ENCODE results near the gene METTL13.

METTL13 gene, protein sequence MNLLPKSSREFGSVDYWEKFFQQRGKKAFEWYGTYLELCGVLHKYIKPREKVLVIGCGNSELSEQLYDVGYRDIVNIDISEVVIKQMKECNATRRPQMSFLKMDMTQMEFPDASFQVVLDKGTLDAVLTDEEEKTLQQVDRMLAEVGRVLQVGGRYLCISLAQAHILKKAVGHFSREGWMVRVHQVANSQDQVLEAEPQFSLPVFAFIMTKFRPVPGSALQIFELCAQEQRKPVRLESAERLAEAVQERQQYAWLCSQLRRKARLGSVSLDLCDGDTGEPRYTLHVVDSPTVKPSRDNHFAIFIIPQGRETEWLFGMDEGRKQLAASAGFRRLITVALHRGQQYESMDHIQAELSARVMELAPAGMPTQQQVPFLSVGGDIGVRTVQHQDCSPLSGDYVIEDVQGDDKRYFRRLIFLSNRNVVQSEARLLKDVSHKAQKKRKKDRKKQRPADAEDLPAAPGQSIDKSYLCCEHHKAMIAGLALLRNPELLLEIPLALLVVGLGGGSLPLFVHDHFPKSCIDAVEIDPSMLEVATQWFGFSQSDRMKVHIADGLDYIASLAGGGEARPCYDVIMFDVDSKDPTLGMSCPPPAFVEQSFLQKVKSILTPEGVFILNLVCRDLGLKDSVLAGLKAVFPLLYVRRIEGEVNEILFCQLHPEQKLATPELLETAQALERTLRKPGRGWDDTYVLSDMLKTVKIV

GRCh38 chr1:171781176-171781875 lies at the start of gene METTL13:
Gene METTL13, plus strand, starts transcription at chr1:171781660. Its CDS starts 308 bp downstream, at chr1:171781968.
- DNase-seq, result peak; percentile 98

DNA sequence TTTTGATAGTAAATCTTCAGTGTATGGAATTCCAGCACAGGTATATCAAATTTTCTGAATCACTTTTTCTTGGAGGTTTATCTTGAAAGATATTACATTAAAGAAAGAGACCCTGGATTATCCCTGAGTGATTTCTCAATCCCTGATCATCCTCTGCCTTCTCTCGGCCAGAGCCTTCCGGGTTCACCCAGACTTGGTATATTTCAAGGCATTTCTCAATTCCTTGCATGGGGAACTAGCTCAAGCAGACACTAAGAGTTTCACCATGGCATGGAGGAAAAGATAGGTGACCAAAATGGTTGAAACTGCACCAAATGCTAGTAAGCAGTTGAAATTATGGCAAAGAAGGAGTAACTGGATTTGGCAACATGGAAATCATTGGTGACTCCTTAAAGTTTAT lies 45.3 kb upstream of the METTL13 start:
- DNase-seq, result no peak

DNA sequence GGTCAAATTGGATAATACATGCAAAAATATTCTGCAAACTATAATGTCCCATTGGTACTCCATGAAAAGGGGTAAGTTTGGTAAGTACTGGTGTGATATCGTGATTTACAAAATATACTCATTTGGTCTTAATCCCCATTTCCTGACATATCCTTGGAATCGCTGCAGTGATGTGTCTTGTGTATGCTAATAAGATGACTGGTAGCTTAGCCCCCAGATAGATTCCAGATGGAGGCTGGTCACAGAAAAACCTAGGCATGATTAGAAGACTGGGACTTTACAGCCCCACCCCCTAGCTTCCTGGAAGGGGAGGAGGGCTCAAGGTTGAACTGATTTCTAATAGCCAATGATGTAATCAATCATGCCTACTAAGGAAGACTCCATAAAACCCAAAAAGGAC lies 42.5 kb upstream of the METTL13 start:
- DNase-seq, result no peak

DNA sequence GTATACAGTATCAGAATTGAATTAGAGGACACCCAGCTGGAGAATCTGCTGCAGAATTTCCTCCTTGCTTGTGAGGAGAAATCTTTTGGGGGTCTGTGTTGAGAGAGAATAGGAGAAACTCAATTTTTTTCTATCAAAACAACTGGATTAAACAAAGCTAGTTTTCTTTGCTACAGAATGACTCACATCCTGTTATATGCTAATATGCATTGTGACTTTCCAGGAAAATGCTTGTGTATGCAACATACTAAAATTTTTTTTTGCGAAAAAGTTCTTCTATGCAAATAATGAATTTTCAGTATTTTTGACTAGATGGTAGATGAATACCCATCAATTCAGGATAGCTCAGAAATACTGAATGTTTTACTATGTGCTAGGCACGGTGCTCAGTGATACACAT lies 41.8 kb upstream of the METTL13 start:
- no peak for DNase-seq

DNA sequence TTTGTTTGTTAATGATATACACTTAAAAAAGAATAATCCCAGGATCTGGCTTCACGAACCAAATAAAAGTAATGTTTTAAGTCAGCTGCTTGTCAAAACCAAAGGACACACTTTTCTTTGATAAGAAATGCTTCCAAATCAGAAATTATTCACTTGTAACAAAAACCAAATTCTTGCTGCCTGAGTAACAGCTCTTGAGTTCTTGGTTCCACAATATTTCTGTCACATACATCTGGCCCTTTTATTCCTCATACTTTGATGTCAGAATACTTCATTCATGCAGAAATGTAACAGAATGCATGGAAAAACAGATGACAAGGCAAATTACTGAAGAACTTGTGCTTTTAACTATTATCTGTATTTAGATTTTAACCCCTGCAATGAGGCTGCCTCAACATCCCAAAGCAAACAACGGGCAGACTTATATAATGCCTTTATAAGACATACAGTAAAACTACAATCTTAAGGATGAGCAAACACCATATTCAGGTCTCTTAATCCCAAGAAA lies 41.0 kb upstream of the METTL13 start:
- no peak for DNase-seq

GRCh38 chr1:171740987-171741871 lies 40.2 kb upstream of the METTL13 start:
- peak; percentile 35 to 65 for DNase-seq

GRCh38 chr1:171741872-171742576 lies 39.4 kb upstream of the METTL13 start, which contains the start of gene VAMP4:
Gene VAMP4, minus strand, starts transcription at chr1:171742065. Its CDS starts 3,651 bp downstream, at chr1:171738414.
- DNase-seq, result peak; percentile 75 to 79

DNA sequence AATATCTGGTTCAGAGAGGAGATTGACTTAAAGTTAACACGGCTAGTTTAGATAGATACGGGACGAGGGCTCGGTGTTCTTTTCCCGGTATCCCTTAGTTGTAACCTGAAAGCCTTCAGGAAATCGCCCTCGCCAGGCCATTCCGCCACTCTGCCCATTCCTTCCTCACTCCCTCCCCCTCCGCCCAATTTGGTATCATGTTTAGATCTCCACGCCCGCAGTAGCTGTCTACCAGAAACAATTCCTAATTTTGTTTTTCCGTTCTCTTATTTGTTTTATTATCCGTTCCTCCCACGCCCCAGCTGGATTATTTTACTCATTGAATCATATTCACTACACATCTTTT lies 38.9 kb upstream of the METTL13 start:
- DNase-seq, result peak in 1 of 2 experiments; percentile 70

- DNase-seq, result no peak
Measured at GRCh38 chr1:171743081-171743870, 38.2 kb upstream of the METTL13 start.

- DNase-seq, result no peak
Measured at GRCh38 chr1:171744986-171745385, 36.5 kb upstream of the METTL13 start.

DNA sequence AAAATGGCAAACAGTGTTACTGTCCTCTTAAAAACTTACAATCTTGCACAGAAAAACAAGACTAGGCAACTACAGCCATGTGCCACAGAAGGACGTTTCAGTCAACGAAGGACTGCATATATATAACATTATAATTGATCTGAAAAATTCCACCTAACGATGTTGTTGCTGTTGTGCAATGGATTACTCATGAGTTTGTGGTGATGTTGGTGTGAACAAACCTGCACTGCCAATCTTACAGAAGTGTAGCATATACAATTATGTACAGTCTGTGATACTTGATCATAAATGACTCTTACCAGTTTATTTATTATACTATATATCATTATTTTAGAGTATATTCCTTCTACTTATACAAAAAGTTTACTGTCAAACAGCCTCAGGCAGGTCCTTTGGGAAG lies 32.8 kb upstream of the METTL13 start:
- DNase-seq, result no peak

- no peak for DNase-seq
Measured at GRCh38 chr1:171751221-171751620, 30.2 kb upstream of the METTL13 start.

- no peak for DNase-seq
Measured at GRCh38 chr1:171753182-171753581, 28.3 kb upstream of the METTL13 start.

DNA sequence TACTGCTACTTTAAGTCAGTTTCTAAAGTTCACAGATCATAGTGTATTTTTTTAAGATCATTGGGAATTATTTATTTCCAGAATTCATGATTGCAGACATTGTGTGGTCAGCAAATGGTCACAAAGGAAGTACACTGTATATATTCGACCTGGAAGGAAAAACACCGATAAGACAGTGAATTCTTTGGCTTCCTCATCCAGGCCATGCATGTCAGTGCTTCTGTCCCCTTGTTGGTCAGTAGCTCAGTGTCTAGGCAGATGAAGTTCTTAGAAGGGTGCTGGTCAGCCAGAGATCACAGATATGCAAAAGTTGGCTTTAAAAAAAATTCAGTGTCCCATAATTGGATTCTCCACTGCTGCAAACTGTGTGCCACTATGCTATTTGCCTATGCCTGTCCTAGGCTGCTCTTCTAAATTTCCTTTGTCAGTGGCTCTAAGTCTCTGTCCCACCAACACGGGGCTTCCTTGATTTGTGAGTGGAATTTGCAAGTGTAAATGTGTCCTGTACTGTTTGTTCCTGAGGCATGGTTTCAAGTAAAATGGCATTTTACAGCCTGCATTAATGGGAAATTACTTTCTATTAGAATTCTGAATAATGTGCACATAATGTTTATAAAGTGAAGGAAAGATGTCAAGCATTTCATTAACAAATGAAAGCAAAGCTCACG lies 27.6 kb upstream of the METTL13 start:
- no peak for DNase-seq

DNA sequence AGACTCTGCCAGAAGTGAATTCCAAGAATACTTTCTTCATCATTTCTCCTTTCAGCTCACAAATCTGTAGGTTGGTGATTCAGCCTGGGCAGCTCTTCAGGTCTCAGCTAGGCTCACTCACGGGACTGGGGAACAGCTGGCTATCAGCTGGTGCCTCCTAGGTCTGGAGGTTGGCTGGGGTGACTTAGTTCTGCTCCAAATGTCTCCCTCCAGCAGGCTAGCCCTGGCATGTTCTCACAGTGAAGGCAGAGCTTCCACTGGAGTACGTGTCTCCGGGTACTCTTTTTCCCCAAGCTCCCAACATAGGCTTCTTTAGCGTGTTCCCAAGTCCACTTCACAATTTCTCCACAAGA lies 27.1 kb upstream of the METTL13 start:
- no peak for DNase-seq

GRCh38 chr1:171754971-171755370 lies 26.5 kb upstream of the METTL13 start:
- no peak for DNase-seq

DNA sequence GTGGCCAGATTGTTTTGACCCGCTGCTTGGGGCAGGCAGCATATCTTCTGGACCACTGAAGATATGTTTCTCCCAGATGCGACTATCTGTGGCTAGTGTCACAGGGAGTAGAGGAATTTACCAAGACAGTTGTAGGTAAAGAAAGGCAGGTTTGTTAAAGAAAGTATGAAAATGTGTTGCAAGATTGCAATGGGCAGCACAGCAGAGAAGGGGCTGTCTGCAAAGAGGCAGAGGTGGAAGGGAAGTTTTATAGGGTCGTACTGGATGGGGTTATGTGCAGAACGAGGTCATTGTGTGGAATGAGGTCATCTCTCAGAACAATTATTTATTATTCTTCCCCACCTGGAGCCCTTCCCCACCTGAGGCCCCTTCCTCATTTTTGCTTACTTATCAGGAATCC lies 24.6 kb upstream of the METTL13 start:
- DNase-seq, result no peak

- DNase-seq, result no peak
Measured at GRCh38 chr1:171758011-171758410, 23.4 kb upstream of the METTL13 start.

DNA sequence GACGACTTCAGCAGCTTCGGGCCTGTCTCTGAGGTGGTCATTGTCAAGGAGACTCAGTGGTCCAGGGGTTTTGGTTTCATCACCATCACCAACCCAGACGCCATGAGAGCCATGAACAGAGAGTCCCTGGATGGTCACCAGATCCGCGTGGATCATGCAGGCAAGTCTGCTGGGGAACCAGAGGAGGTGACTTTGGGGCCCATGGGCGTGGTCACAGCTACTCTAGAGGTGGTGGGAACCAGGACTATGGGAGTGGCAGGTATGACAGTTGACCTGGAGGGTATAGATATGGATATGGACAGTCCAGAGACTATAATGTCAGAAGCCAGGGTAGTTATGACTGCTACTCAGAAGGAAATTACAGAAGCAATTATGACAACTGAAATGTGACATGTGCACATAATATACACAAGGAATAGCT lies 19.3 kb upstream of the METTL13 start:
- no peak for DNase-seq

GRCh38 chr1:171763764-171764163 lies 17.7 kb upstream of the METTL13 start:
- DNase-seq, result no peak
